ENCODE measurements around the gene TBC1D9B. TPM values are rescaled to one million over a fixed set of nuclear protein-coding genes. Genes with fewer than 3 reads are reported as not detected.

TBC1D9B gene
- polyA plus RNA-seq, 1 experiment = 41.1 TPM

- Histone ChIP-seq H3K9me3 (ENCODE audit: control insufficient read depth, insufficient read depth, low read length) (peaks cover 22% of the 10 kb centered on the region), H3K27me3 (ENCODE audit: control insufficient read depth, insufficient read depth, low read length) (no peaks in the 10 kb centered on the region), H3K27ac (ENCODE audit: low read depth, low read length) (no peak overlapping the region), H3K4me3 (ENCODE audit: low read depth, low read length) (no peak overlapping the region)
- DNase-seq (ENCODE audit: low read depth, low spot score) = no peak
- POLR2A ChIA-PET = no interaction called here
- CTCF ChIA-PET = interaction anchor here (2.1 kb wide), 1 partner anchor 9 kb away, joined by 11 read pairs; no protein-coding TSS in a partner anchor
- TF ChIP-seq CTCF (IDR thresholded peaks at IDR 0.05; ENCODE audit: low read depth, low read length) = no peak
Observed at GRCh38 chr5:179862296-179862695, 45.4 kb downstream of the TBC1D9B start.

GRCh38 chr5:179860301-179860700, 47.4 kb downstream of the TBC1D9B start:
- no peak overlapping the region for H3K27ac ChIP-seq (ENCODE audit: low read depth, low read length)
- H3K9me3 ChIP-seq (ENCODE audit: control insufficient read depth, insufficient read depth, low read length) = peaks cover 22% of the 10 kb centered on the region
- H3K4me3 ChIP-seq (ENCODE audit: low read depth, low read length) = no peak overlapping the region
- POLR2A ChIA-PET = no interaction called here
- CTCF ChIA-PET = no interaction called here
- DNase-seq (ENCODE audit: low read depth, low spot score) = no peak
- no peaks in the 10 kb centered on the region for H3K27me3 ChIP-seq (ENCODE audit: control insufficient read depth, insufficient read depth, low read length)
- TF ChIP-seq CTCF (IDR thresholded peaks at IDR 0.05; ENCODE audit: low read depth, low read length) = no peak

- Histone ChIP-seq H3K27ac (ENCODE audit: low read depth, low read length) (peak within 1 kb of the TSS; percentile 77), H3K27me3 (ENCODE audit: control insufficient read depth, insufficient read depth, low read length) (no peaks in the 10 kb centered on the region), H3K4me3 (ENCODE audit: low read depth, low read length) (peak within 1 kb of the TSS; percentile 83), H3K9me3 (ENCODE audit: control insufficient read depth, insufficient read depth, low read length) (peaks cover 21% of the 10 kb centered on the region)
- 0 out of 2 replicates have a peak, but pooled peaks have one; percentile 4 for TF ChIP-seq CTCF (IDR thresholded peaks at IDR 0.05; ENCODE audit: low read depth, low read length)
- ChIA-PET CTCF (interaction anchor here (1.2 kb wide), 1 partner anchor 12 kb away, joined by 4 read pairs; no protein-coding TSS in a partner anchor), POLR2A (interaction anchor here (0.6 kb wide), 2 partner anchors 163 to 1780 kb away, joined by 7 to 9 read pairs; no protein-coding TSS in a partner anchor)
- peak; percentile 78 for DNase-seq (ENCODE audit: low read depth, low spot score)
Observed at GRCh38 chr5:179858586-179859427, 48.9 kb downstream of the TBC1D9B start, which contains the start of gene MRNIP. MRNIP (minus strand) TSS chr5:179858817; CDS start chr5:179858796, 21 bp downstream.

- POLR2A ChIA-PET = interaction anchor here (0.6 kb wide), 1 partner anchor 1779 kb away, joined by 7 read pairs; no protein-coding TSS in a partner anchor
- DNase-seq (ENCODE audit: low read depth, low spot score) = no peak
- TF ChIP-seq CTCF (IDR thresholded peaks at IDR 0.05; ENCODE audit: low read depth, low read length) = no peak
- peak overlapping the region; percentile 83 for H3K4me3 ChIP-seq (ENCODE audit: low read depth, low read length)
- H3K27ac ChIP-seq (ENCODE audit: low read depth, low read length) = no peak overlapping the region
- H3K9me3 ChIP-seq (ENCODE audit: control insufficient read depth, insufficient read depth, low read length) = peaks cover 15% of the 10 kb centered on the region
- CTCF ChIA-PET = interaction anchor here (1.2 kb wide), 1 partner anchor 12 kb away, joined by 4 read pairs; no protein-coding TSS in a partner anchor
- H3K27me3 ChIP-seq (ENCODE audit: control insufficient read depth, insufficient read depth, low read length) = no peaks in the 10 kb centered on the region
Observed at GRCh38 chr5:179858241-179858585, 49.5 kb downstream of the TBC1D9B start.

GRCh38 chr5:179854356-179854755, 53.3 kb downstream of the TBC1D9B start:
- Histone ChIP-seq H3K4me3 (ENCODE audit: low read depth, low read length) (no peak overlapping the region), H3K27me3 (ENCODE audit: control insufficient read depth, insufficient read depth, low read length) (no peaks in the 10 kb centered on the region), H3K9me3 (ENCODE audit: control insufficient read depth, insufficient read depth, low read length) (no peaks in the 10 kb centered on the region; the same call in 1 of the 2 replicates), H3K27ac (ENCODE audit: low read depth, low read length) (no peak overlapping the region)
- CTCF ChIA-PET = interaction anchor here (0.8 kb wide), 1 partner anchor 237 kb away, joined by 4 read pairs; no protein-coding TSS in a partner anchor
- POLR2A ChIA-PET = no interaction called here
- no peak for TF ChIP-seq CTCF (IDR thresholded peaks at IDR 0.05; ENCODE audit: low read depth, low read length)
- no peak for DNase-seq (ENCODE audit: low read depth, low spot score)

Data from AG04450 (cell line).